Testis (tissue), 2 donors: ENCODE results near the gene SCGN.

ENCODE experiments used
- POLR2A ChIP-seq: fragments of 450-650 bp; IDR thresholded peaks from one replicate; pipeline ENCODE4 v1.6.1; 2017; ENCODE audit warnings: antibody characterized with exemption, mild to moderate bottlenecking, moderate library complexity
- TF ChIP-seq, protein P1 (sequence below), 3 experiments: fragments of 450-650 bp in 2 of 3; fragments of 200-600 bp in 1 of 3; sonication (generic) in 1 of 3; IDR thresholded peaks; one replicate each; pipeline ENCODE4 v1.5.1; 2016 to 2019; ENCODE audit warnings: antibody characterized with exemption in 3 of 3, mild to moderate bottlenecking in 2 of 3, moderate library complexity in 1 of 3

DNA sequence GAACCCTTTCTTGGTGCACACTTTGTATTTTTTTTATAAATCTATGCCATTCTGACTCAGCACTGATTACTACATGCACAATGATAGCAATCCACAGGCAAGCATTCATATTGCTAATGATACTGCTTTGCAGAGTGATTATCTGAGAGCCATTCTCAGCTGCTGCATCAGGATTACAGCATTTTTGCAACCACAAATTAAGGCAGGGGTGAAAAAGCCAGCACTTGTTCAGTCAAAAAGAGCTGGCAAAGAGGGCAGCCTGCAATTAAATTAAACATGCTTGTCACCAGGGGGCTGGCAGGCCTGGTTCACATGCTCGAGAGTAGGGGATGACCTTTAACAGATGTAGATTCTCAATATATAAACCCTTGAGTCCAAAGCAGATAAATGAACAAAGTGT lies 61.8 kb downstream of the SCGN start:
- TF ChIP-seq, protein P1, sequence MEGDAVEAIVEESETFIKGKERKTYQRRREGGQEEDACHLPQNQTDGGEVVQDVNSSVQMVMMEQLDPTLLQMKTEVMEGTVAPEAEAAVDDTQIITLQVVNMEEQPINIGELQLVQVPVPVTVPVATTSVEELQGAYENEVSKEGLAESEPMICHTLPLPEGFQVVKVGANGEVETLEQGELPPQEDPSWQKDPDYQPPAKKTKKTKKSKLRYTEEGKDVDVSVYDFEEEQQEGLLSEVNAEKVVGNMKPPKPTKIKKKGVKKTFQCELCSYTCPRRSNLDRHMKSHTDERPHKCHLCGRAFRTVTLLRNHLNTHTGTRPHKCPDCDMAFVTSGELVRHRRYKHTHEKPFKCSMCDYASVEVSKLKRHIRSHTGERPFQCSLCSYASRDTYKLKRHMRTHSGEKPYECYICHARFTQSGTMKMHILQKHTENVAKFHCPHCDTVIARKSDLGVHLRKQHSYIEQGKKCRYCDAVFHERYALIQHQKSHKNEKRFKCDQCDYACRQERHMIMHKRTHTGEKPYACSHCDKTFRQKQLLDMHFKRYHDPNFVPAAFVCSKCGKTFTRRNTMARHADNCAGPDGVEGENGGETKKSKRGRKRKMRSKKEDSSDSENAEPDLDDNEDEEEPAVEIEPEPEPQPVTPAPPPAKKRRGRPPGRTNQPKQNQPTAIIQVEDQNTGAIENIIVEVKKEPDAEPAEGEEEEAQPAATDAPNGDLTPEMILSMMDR (IDR thresholded peaks at IDR 0.05): no peak
- no peak for TF ChIP-seq POLR2A
